Neural progenitor cell (in vitro differentiated cells): ENCODE measurements around the gene CFAP43. TPM values are rescaled to one million over a fixed set of nuclear protein-coding genes. Genes with fewer than 3 reads are reported as not detected.

Source experiments
- DNase-seq: peaks from one replicate; pipeline ENCODE4 v3.0.0-alpha.2; 2016; ENCODE audit warnings: low spot score
- H2AFZ ChIP-seq: fragments of 200-600 bp; sonication (generic); replicated peaks from 2 replicates; pipeline ENCODE4 v1.6.1; 2016; ENCODE audit warnings: antibody characterized with exemption
- H3F3A ChIP-seq: fragments of 200-600 bp; sonication (generic); 2 replicates; pipeline ENCODE4 v1.6.1; 2016; ENCODE audit warnings: antibody characterized with exemption, low read depth
- H3K27ac ChIP-seq: fragments of 200-600 bp; sonication (generic); 2 replicates; pipeline ENCODE4 v1.5.1; 2016; ENCODE audit warnings: mild to moderate bottlenecking
- H3K27me3 ChIP-seq: fragments of 200-600 bp; sonication (generic); 2 replicates; pipeline ENCODE4 v1.6.1; 2016; ENCODE audit warnings: mild to moderate bottlenecking, moderate library complexity
- H3K36me3 ChIP-seq: fragments of 200-600 bp; sonication (generic); 2 replicates; pipeline ENCODE4 v1.5.1; 2016
- H3K4me1 ChIP-seq: fragments of 200-600 bp; sonication (generic); 2 replicates; pipeline ENCODE4 v1.6.1; 2016; ENCODE audit warnings: mixed run types
- H3K4me2 ChIP-seq: fragments of 200-600 bp; sonication (generic); 2 replicates; pipeline ENCODE4 v1.6.1; 2016
- H3K4me3 ChIP-seq: fragments of 200-600 bp; sonication (generic); 2 replicates; pipeline ENCODE4 v1.5.1; 2016
- H3K79me2 ChIP-seq: fragments of 200-600 bp; sonication (generic); 2 replicates; pipeline ENCODE4 v1.6.1; 2016; ENCODE audit warnings: low read depth
- H3K9ac ChIP-seq: fragments of 200-600 bp; sonication (generic); 2 replicates; pipeline ENCODE4 v1.6.1; 2016
- H3K9me3 ChIP-seq: fragments of 200-600 bp; sonication (generic); 2 replicates; pipeline ENCODE4 v1.5.1; 2016; ENCODE audit warnings: low read depth
- H4K20me1 ChIP-seq: fragments of 200-600 bp; sonication (generic); 2 replicates; pipeline ENCODE4 v1.6.1; 2016; ENCODE audit warnings: low read depth
- H3K27ac Mint-ChIP-seq: 3 replicates; pipeline ENCODE4 v1.8.0; 2021; ENCODE audit warnings: mixed read lengths
- H3K27me3 Mint-ChIP-seq: 2 replicates; pipeline ENCODE4 v1.8.0; 2022; ENCODE audit warnings: low read depth, mild to moderate bottlenecking, inconsistent platforms, moderate library complexity, mixed read lengths; ENCODE audit not compliant: insufficient read depth
- H3K36me3 Mint-ChIP-seq: 3 replicates; pipeline ENCODE4 v1.8.0; 2021; ENCODE audit warnings: mixed read lengths
- H3K4me1 Mint-ChIP-seq: 3 replicates; pipeline ENCODE4 v1.8.0; 2021; ENCODE audit warnings: mixed read lengths
- H3K4me3 Mint-ChIP-seq: 3 replicates; pipeline ENCODE4 v1.8.0; 2021; ENCODE audit warnings: mild to moderate bottlenecking, moderate library complexity, mixed read lengths
- H3K9me3 Mint-ChIP-seq: 3 replicates; pipeline ENCODE4 v1.8.0; 2020; ENCODE audit warnings: mixed read lengths
- CTCF ChIP-seq: fragments of 200-600 bp; sonication (generic); IDR thresholded peaks from 2 replicates; pipeline ENCODE4 v1.5.1; 2017; ENCODE audit warnings: antibody characterized with exemption, mild to moderate bottlenecking
- EZH2 ChIP-seq: fragments of 200-600 bp; sonication (generic); IDR thresholded peaks from 2 replicates; pipeline ENCODE4 v1.6.1; 2017; ENCODE audit warnings: antibody characterized with exemption, mild to moderate bottlenecking, moderate library complexity
- EZH2phosphoT487 ChIP-seq: fragments of 200-600 bp; sonication (generic); IDR thresholded peaks from 2 replicates; pipeline ENCODE4 v1.6.1; 2017; ENCODE audit warnings: antibody characterized with exemption
- total RNA-seq: library from RNA; depleted of rRNA; stranded (reverse); fragments of >200 nt; gene quantifications from 2 replicates; pipeline ENCODE4 v1.2.3, GENCODE V29; 2015; ENCODE audit warnings: low replicate concordance

Gene CFAP43
- total RNA-seq, 1 donor from 2014 or later = 2.7 TPM

- H3K4me2 ChIP-seq = no peak overlapping the region
- no peak overlapping the region for H2AFZ ChIP-seq
- Mint-ChIP-seq H3K4me3 (no peak overlapping the region), H3K9me3 (no peaks in the 10 kb centered on the region), H3K27me3 (peaks cover 5% of the 10 kb centered on the region), H3K27ac (no peak overlapping the region), H3K4me1 (no peaks in the 10 kb centered on the region), H3K36me3 (no peaks in the 10 kb centered on the region)
- H3F3A ChIP-seq = no peaks in the 10 kb centered on the region
- no peaks in the 10 kb centered on the region for H3K79me2 ChIP-seq
- no peaks in the 10 kb centered on the region for H3K9me3 ChIP-seq
- H3K27me3 ChIP-seq = no peaks in the 10 kb centered on the region
- H3K4me3 ChIP-seq = no peak overlapping the region
- H4K20me1 ChIP-seq = no peaks in the 10 kb centered on the region
- H3K9ac ChIP-seq = no peak overlapping the region
- no peak overlapping the region for H3K27ac ChIP-seq
- TF ChIP-seq EZH2phosphoT487 = no peak
- no peak for TF ChIP-seq CTCF
- no peak for TF ChIP-seq EZH2
- no peaks in the 10 kb centered on the region for H3K36me3 ChIP-seq
- no peak for DNase-seq
- no peaks in the 10 kb centered on the region for H3K4me1 ChIP-seq
Measured at GRCh38 chr10:104242545-104242944, 10.4 kb upstream of the CFAP43 start.

GRCh38 chr10:104240078-104240477 is 7.9 kb upstream of the CFAP43 start:
- H3K9me3 Mint-ChIP-seq = no peaks in the 10 kb centered on the region
- no peaks in the 10 kb centered on the region for H3K79me2 ChIP-seq
- TF ChIP-seq EZH2 = no peak
- no peak for TF ChIP-seq EZH2phosphoT487
- no peak for TF ChIP-seq CTCF
- no peaks in the 10 kb centered on the region for H3K4me1 Mint-ChIP-seq
- no peaks in the 10 kb centered on the region for H3F3A ChIP-seq
- no peak overlapping the region for H3K27ac ChIP-seq
- no peak overlapping the region for H3K4me3 ChIP-seq
- H3K9me3 ChIP-seq = peaks cover 4% of the 10 kb centered on the region
- no peak overlapping the region for H3K9ac ChIP-seq
- no peak overlapping the region for H3K27ac Mint-ChIP-seq
- H4K20me1 ChIP-seq = no peaks in the 10 kb centered on the region
- H3K4me1 ChIP-seq = no peaks in the 10 kb centered on the region
- no peak overlapping the region for H3K4me3 Mint-ChIP-seq
- no peak for DNase-seq
- H3K27me3 Mint-ChIP-seq = peaks cover 5% of the 10 kb centered on the region
- no peak overlapping the region for H2AFZ ChIP-seq
- H3K27me3 ChIP-seq = no peaks in the 10 kb centered on the region
- H3K4me2 ChIP-seq = no peak overlapping the region
- H3K36me3 Mint-ChIP-seq = no peaks in the 10 kb centered on the region
- H3K36me3 ChIP-seq = no peaks in the 10 kb centered on the region

- TF ChIP-seq EZH2phosphoT487 (no peak), CTCF (no peak)
- H2AFZ ChIP-seq = no peak overlapping the region
- H3K4me3 ChIP-seq = no peak overlapping the region
- peaks cover 4% of the 10 kb centered on the region for H3K27me3 Mint-ChIP-seq
- peaks cover 8% of the 10 kb centered on the region for H3K9me3 ChIP-seq
- no peak overlapping the region for H3K4me3 Mint-ChIP-seq
- H3K9me3 Mint-ChIP-seq = peaks cover 10% of the 10 kb centered on the region
- no peaks in the 10 kb centered on the region for H3K36me3 ChIP-seq
- H3K9ac ChIP-seq = no peak overlapping the region
- no peaks in the 10 kb centered on the region for H3K36me3 Mint-ChIP-seq
- H3K4me1 ChIP-seq = peaks cover 5% of the 10 kb centered on the region
- no peaks in the 10 kb centered on the region for H4K20me1 ChIP-seq
- peaks cover 4% of the 10 kb centered on the region for H3K27me3 ChIP-seq
- no peak for DNase-seq
- H3F3A ChIP-seq = no peaks in the 10 kb centered on the region
- no peak overlapping the region for H3K27ac Mint-ChIP-seq
- H3K27ac ChIP-seq = no peak overlapping the region
- H3K79me2 ChIP-seq = no peaks in the 10 kb centered on the region
- peaks cover 9% of the 10 kb centered on the region for H3K4me1 Mint-ChIP-seq
- no peak overlapping the region for H3K4me2 ChIP-seq
Measured at GRCh38 chr10:104235801-104236200, 3.6 kb upstream of the CFAP43 start.
